Fibroblast of skin of abdomen (primary cell): ENCODE results near the gene CCDC150.
"Not testable (repeated sequence)": the region's sequence is repeated elsewhere in the genome, so short reads cannot be mapped to it uniquely, and the experiment has no call there.

Experiments used
- DNase-seq: peaks from one replicate; pipeline ENCODE4 v3.0.0-alpha.2; 2013

The CCDC150 gene

GRCh38 chr2:196718419-196719109 lies 79.0 kb downstream of the CCDC150 start:
- no peak for DNase-seq

- peak; percentile 76 for DNase-seq
These were observed 79.8 kb downstream of the CCDC150 start for GRCh38 chr2:196719110-196719872.

GRCh38 chr2:196723571-196723970 lies 84.1 kb downstream of the CCDC150 start:
- no peak for DNase-seq

GRCh38 chr2:196725218-196725617 lies 85.7 kb downstream of the CCDC150 start:
- DNase-seq = no peak

- DNase-seq = no peak
These were observed 86.4 kb downstream of the CCDC150 start for GRCh38 chr2:196725882-196726281.

- no peak for DNase-seq
These were observed 89.9 kb downstream of the CCDC150 start for GRCh38 chr2:196729418-196729817.

- not testable (repeated sequence) for DNase-seq
These were observed 97.1 kb downstream of the CCDC150 start for GRCh38 chr2:196736646-196737045.

GRCh38 chr2:196737046-196737445 lies 97.5 kb downstream of the CCDC150 start:
- no peak for DNase-seq

- no peak for DNase-seq
These were observed 99.5 kb downstream of the CCDC150 start for GRCh38 chr2:196739031-196739430.

GRCh38 chr2:196742216-196742615 lies 102.7 kb downstream of the CCDC150 start:
- no peak for DNase-seq

GRCh38 chr2:196742685-196743084 lies 103.2 kb downstream of the CCDC150 start:
- no peak for DNase-seq

GRCh38 chr2:196743165-196743564 lies 103.7 kb downstream of the CCDC150 start:
- DNase-seq = no peak

GRCh38 chr2:196745711-196746110 lies 106.2 kb downstream of the CCDC150 start:
- no peak for DNase-seq

GRCh38 chr2:196747400-196747799 lies 107.9 kb downstream of the CCDC150 start:
- no peak for DNase-seq

GRCh38 chr2:196748123-196748522 lies 108.6 kb downstream of the CCDC150 start:
- no peak for DNase-seq

GRCh38 chr2:196750291-196750923 lies 110.9 kb downstream of the CCDC150 start:
- no peak for DNase-seq

GRCh38 chr2:196750977-196751631 lies 111.6 kb downstream of the CCDC150 start:
- DNase-seq = peak; percentile 47

- DNase-seq = peak; percentile 22
These were observed 119.2 kb downstream of the CCDC150 start for GRCh38 chr2:196758474-196759377.

- no peak for DNase-seq
These were observed 119.8 kb downstream of the CCDC150 start for GRCh38 chr2:196759378-196759706.

- no peak for DNase-seq
These were observed 127.6 kb downstream of the CCDC150 start for GRCh38 chr2:196767101-196767500.
